Prostate gland (tissue), 2 donors: Measurements from ENCODE around the gene TEK. TPM values are rescaled to one million over a fixed set of nuclear protein-coding genes. Genes with fewer than 3 reads are reported as not detected.

Source experiments
- DNase-seq: peaks from one replicate; pipeline ENCODE4 v3.0.0-alpha.2; 2019; ENCODE audit warnings: low spot score
- H3K27ac ChIP-seq, 2 donors: fragments of 200-600 bp; sonication (generic); 2 replicates each; pipeline ENCODE4 v1.5.1; 2017 to 2019
- H3K27me3 ChIP-seq: fragments of 200-600 bp; sonication (generic); replicated peaks from 2 replicates; pipeline ENCODE4 v1.5.1; 2019; ENCODE audit not compliant: insufficient read depth
- H3K36me3 ChIP-seq, 2 donors: fragments of 200-600 bp; sonication (generic); 1 replicate in 1 of 2; 2 replicates in 1 of 2; pipeline versions ENCODE4 v1.5.1 to v1.8.1; 2017 to 2019
- H3K4me1 ChIP-seq: fragments of 200-600 bp; sonication (generic); replicated peaks from 2 replicates; pipeline ENCODE4 v1.5.1; 2019
- H3K4me3 ChIP-seq, 2 donors: fragments of 200-600 bp; sonication (generic); 2 replicates each; pipeline ENCODE4 v1.5.1; 2017 to 2019
- H3K9me3 ChIP-seq: fragments of 200-600 bp; sonication (generic); 2 replicates; pipeline ENCODE4 v1.5.1; 2017
- CTCF ChIP-seq, 4 experiments: fragments of 200-600 bp in 2 of 4; fragments of 450-650 bp in 2 of 4; sonication (generic) in 2 of 4; IDR thresholded peaks; 1 replicate in 3 of 4; 2 replicates in 1 of 4; pipeline ENCODE4 v1.5.1; 2016 to 2019; ENCODE audit warnings: antibody characterized with exemption in 4 of 4, mild to moderate bottlenecking in 2 of 4, moderate library complexity in 2 of 4
- POLR2A ChIP-seq: fragments of 450-650 bp; IDR thresholded peaks from one replicate; pipeline ENCODE4 v1.6.1; 2016; ENCODE audit warnings: antibody characterized with exemption, mild to moderate bottlenecking
- POLR2AphosphoS5 ChIP-seq: sonication (generic); formaldehyde crosslinking; IDR thresholded peaks from one replicate; pipeline ENCODE4 v1.6.1; 2017; ENCODE audit warnings: antibody characterized with exemption
- WGBS: methylation state at CpG from one replicate; pipeline ENCODE4 v1.1.5; 2018; 5-methylcytosine and 5-hydroxymethylcytosine counted together
- intact Hi-C: fragments of 100-400 bp; cut with DNase I; formaldehyde crosslinking; loops from one replicate; pipeline ENCODE4 v1.14.2; 2022
- total RNA-seq, 2 donors: library from RNA; depleted of rRNA; stranded (reverse); fragments of >200 nt; gene quantifications; one replicate each; pipeline ENCODE4 v1.1.0, GENCODE V29; 2016

Gene TEK
- total RNA-seq, 2 donors from 2014 or later: 3.5 to 5.5 TPM

- 61% methylated on average over 5 of the region's 5 CpGs for WGBS
- no peak for DNase-seq
- H3K27me3 ChIP-seq: no peaks in the 10 kb centered on the region
- H3K4me3 ChIP-seq: no peak overlapping the region
- H3K4me1 ChIP-seq: no peaks in the 10 kb centered on the region
- no peak for TF ChIP-seq POLR2AphosphoS5
- no peaks in the 10 kb centered on the region for H3K36me3 ChIP-seq
- H3K27ac ChIP-seq: no peak overlapping the region
- H3K9me3 ChIP-seq: no peaks in the 10 kb centered on the region
- intact Hi-C loops: no loop called here
These were observed 45.9 kb downstream of the TEK start for GRCh38 chr9:27154908-27155307.

- Histone ChIP-seq H3K27ac (no peak overlapping the region), H3K4me3 (no peak overlapping the region), H3K4me1 (no peaks in the 10 kb centered on the region), H3K9me3 (no peaks in the 10 kb centered on the region), H3K36me3 (no peaks in the 10 kb centered on the region), H3K27me3 (no peaks in the 10 kb centered on the region)
- TF ChIP-seq POLR2A (no peak), CTCF (IDR thresholded peaks at IDR 0.05) (no peak), POLR2AphosphoS5 (no peak)
- intact Hi-C loops: no loop called here
- no peak for DNase-seq
These were observed 48.1 kb downstream of the TEK start for GRCh38 chr9:27157097-27157496.

GRCh38 chr9:27157736-27158135 is 48.7 kb downstream of the TEK start:
- Histone ChIP-seq H3K27me3 (no peaks in the 10 kb centered on the region), H3K9me3 (no peaks in the 10 kb centered on the region), H3K4me3 (no peak overlapping the region), H3K36me3 (no peaks in the 10 kb centered on the region), H3K27ac (no peak overlapping the region), H3K4me1 (no peaks in the 10 kb centered on the region)
- 95% methylated on average over 6 of the region's 6 CpGs for WGBS
- intact Hi-C loops: no loop called here
- TF ChIP-seq POLR2A: no peak
- no peak for TF ChIP-seq POLR2AphosphoS5
- TF ChIP-seq CTCF (IDR thresholded peaks at IDR 0.05): no peak
- DNase-seq: no peak

GRCh38 chr9:27160636-27161035 is 51.6 kb downstream of the TEK start:
- Histone ChIP-seq H3K9me3 (no peaks in the 10 kb centered on the region), H3K27me3 (no peaks in the 10 kb centered on the region), H3K4me3 (no peak overlapping the region), H3K27ac (no peak overlapping the region), H3K36me3 (no peaks in the 10 kb centered on the region), H3K4me1 (no peaks in the 10 kb centered on the region)
- TF ChIP-seq CTCF (IDR thresholded peaks at IDR 0.05) (no peak), POLR2A (no peak), POLR2AphosphoS5 (no peak)
- DNase-seq: no peak
- WGBS: 59% methylated on average over 2 of the region's 2 CpGs
- intact Hi-C loops: no loop called here

GRCh38 chr9:27162045-27162444 is 53.0 kb downstream of the TEK start:
- no peaks in the 10 kb centered on the region for H3K4me1 ChIP-seq
- H3K27me3 ChIP-seq: no peaks in the 10 kb centered on the region
- TF ChIP-seq CTCF (IDR thresholded peaks at IDR 0.05) (no peak), POLR2AphosphoS5 (no peak), POLR2A (no peak)
- no peak for DNase-seq
- intact Hi-C loops: no loop called here
- no peak overlapping the region for H3K27ac ChIP-seq
- no peaks in the 10 kb centered on the region for H3K36me3 ChIP-seq
- H3K4me3 ChIP-seq: no peak overlapping the region
- H3K9me3 ChIP-seq: no peaks in the 10 kb centered on the region
- WGBS: 14% methylated on average over 2 of the region's 2 CpGs
